K562 (cell line): Measurements from ENCODE around the gene IGF1R. TPM values are rescaled to one million over a fixed set of nuclear protein-coding genes. Genes with fewer than 3 reads are reported as not detected.

Experiments used
- ATAC-seq: fragments of 200-7000 bp; cut with Tn5 transposase; 3 replicates; pipeline ENCODE4 v1.9.1; 2020; ENCODE audit warnings: moderate library complexity
- BruUV-seq: library from RNA; stranded (reverse); fragments of 400-500 nt; replicated peaks from 2 replicates; lab custom pipeline; 2021; lab: Mats Ljungman, UMichigan
- CTCF ChIA-PET: fragments of 300-600 bp; formaldehyde crosslinking; extraction: SDS; loops from one replicate; lab custom pipeline; 2021; ENCODE audit warnings: low intra/inter-chr PET ratio; lab: Yijun Ruan, JAX
- POLR2A ChIA-PET: fragments of 300-600, 350-650 bp; sonication (Branson Sonifier 250); formaldehyde crosslinking; extraction: SDS; loops from one replicate; lab custom pipeline; 2021; ENCODE audit warnings: antibody characterized with exemption, inconsistent platforms; lab: Yijun Ruan, JAX
- DNase-seq, 4 experiments: peaks; one replicate each; pipeline versions ENCODE4 v3.0.0 to v3.0.0-alpha.2; 2011 to 2018; ENCODE audit warnings: low spot score in 3 of 4, mixed read lengths in 3 of 4; ENCODE audit errors: extremely low read depth in 1 of 4
- FAIRE-seq: peaks from 2 replicates; lab custom pipeline; 2011; peaks lifted over from hg19 to GRCh38; lab: Jason Lieb, UNC
- H2AFZ ChIP-seq: 2 replicates; pipeline ENCODE4 v1.6.0; 2011; ENCODE audit warnings: low read depth, low read length, control low read depth, inconsistent platforms
- H3K27ac ChIP-seq: fragments of 200-600 bp; 3 replicates; pipeline ENCODE4 v1.8.0; 2011; ENCODE audit warnings: low read depth, mild to moderate bottlenecking, control low read depth, inconsistent platforms, low read length, moderate library complexity, mixed read lengths; ENCODE audit errors: extremely low read depth
- H3K27me3 ChIP-seq, 2 experiments: fragments of 300-600 bp in 1 of 2; 2 replicates in 1 of 2; 3 replicates in 1 of 2; pipeline versions ENCODE4 v1.6.0 to v1.8.0; 2011; ENCODE audit warnings: inconsistent platforms in 2 of 2, low read length in 2 of 2, mild to moderate bottlenecking in 1 of 2, mixed read lengths in 1 of 2, moderate library complexity in 1 of 2; ENCODE audit not compliant: control insufficient read depth in 2 of 2, insufficient read depth in 2 of 2
- H3K36me3 ChIP-seq: fragments of 300-600 bp; 3 replicates; pipeline ENCODE4 v1.8.0; 2011; ENCODE audit warnings: mild to moderate bottlenecking, low read length, inconsistent platforms; ENCODE audit not compliant: control insufficient read depth, insufficient read depth
- H3K4me1 ChIP-seq, 2 experiments: fragments of 200-600 bp in 1 of 2; replicated peaks in 1 of 2; 2 replicates in 1 of 2; 3 replicates in 1 of 2; pipeline versions ENCODE4 v1.5.1 to v1.8.0; 2011; ENCODE audit warnings: inconsistent platforms in 2 of 2, low read length in 2 of 2, mild to moderate bottlenecking in 1 of 2, mixed read lengths in 1 of 2, moderate library complexity in 1 of 2; ENCODE audit not compliant: control insufficient read depth in 2 of 2, insufficient read depth in 2 of 2
- H3K4me2 ChIP-seq: 2 replicates; pipeline ENCODE4 v1.6.1; 2011; ENCODE audit warnings: low read length, control low read depth, inconsistent platforms, mixed read lengths; ENCODE audit not compliant: insufficient read depth
- H3K4me3 ChIP-seq: fragments of 200-600 bp; sonication (generic), shearing (Covaris generic); 2 replicates; pipeline ENCODE4 v1.5.1; 2016; ENCODE audit warnings: control low read depth, inconsistent platforms
- H3K79me2 ChIP-seq: fragments of 200-600 bp; 3 replicates; pipeline ENCODE4 v1.8.0; 2011; ENCODE audit warnings: low read length, inconsistent platforms; ENCODE audit not compliant: control insufficient read depth, insufficient read depth
- H3K9ac ChIP-seq, 2 experiments: 2 replicates each; pipeline versions ENCODE4 v1.6.0 to v1.6.1; 2011; ENCODE audit warnings: low read depth in 2 of 2, low read length in 2 of 2, control low read depth in 1 of 2, inconsistent platforms in 1 of 2, mild to moderate bottlenecking in 1 of 2, mixed read lengths in 1 of 2; ENCODE audit not compliant: insufficient read depth in 1 of 2
- H3K9me1 ChIP-seq: one replicate; pipeline ENCODE4 v1.6.0; 2011; ENCODE audit warnings: inconsistent platforms, mild to moderate bottlenecking, low read length, moderate library complexity; ENCODE audit not compliant: control insufficient read depth, insufficient read depth
- H3K9me3 ChIP-seq: replicated peaks from 2 replicates; pipeline ENCODE4 v1.5.1; 2011; ENCODE audit warnings: low read depth, low read length, inconsistent platforms; ENCODE audit not compliant: control insufficient read depth, insufficient read depth
- H4K20me1 ChIP-seq: replicated peaks from 2 replicates; pipeline ENCODE4 v1.6.1; 2011; ENCODE audit warnings: low read length, inconsistent platforms, mixed read lengths; ENCODE audit not compliant: control insufficient read depth, insufficient read depth
- ERF ChIP-seq: fragments of 450-650 bp; formaldehyde crosslinking; IDR thresholded peaks from 2 replicates; pipeline ENCODE4 v1.4.0; 2020; ENCODE audit warnings: mild to moderate bottlenecking, mixed read lengths
- FOXK1 ChIP-seq: sonication (generic); formaldehyde crosslinking; IDR thresholded peaks from 2 replicates; pipeline ENCODE4 v1.8.0; 2022; ENCODE audit warnings: missing genetic modification reagents, mild to moderate bottlenecking, borderline replicate concordance
- GATAD2A ChIP-seq: fragments of 450-650 bp; IDR thresholded peaks from 2 replicates; pipeline ENCODE4 v1.6.1; 2017
- KLF1 ChIP-seq: fragments of 450-650 bp; IDR thresholded peaks from 2 replicates; pipeline ENCODE4 v1.6.1; 2016; ENCODE audit warnings: missing genetic modification characterization, missing compliant biosample characterization
- MBD2 ChIP-seq: sonication (generic); IDR thresholded peaks from 2 replicates; pipeline ENCODE4 v1.6.1; 2016; ENCODE audit warnings: low read depth, borderline replicate concordance
- PML ChIP-seq: IDR thresholded peaks from 2 replicates; pipeline ENCODE4 v1.6.1; 2012; ENCODE audit warnings: low read length, inconsistent platforms
- POLR2AphosphoS5 ChIP-seq: IDR thresholded peaks from 2 replicates; pipeline ENCODE4 v1.6.1; 2011; ENCODE audit warnings: mild to moderate bottlenecking, low read depth, low read length, moderate library complexity; ENCODE audit not compliant: control insufficient read depth, insufficient read depth
- SIN3A ChIP-seq, 2 experiments: fragments of 150-350 bp in 1 of 2; IDR thresholded peaks; 2 replicates each; pipeline ENCODE4 v1.6.1; 2011 to 2016; ENCODE audit warnings: borderline replicate concordance in 2 of 2, low read depth in 2 of 2, low read length in 2 of 2, mild to moderate bottlenecking in 2 of 2, moderate library complexity in 2 of 2; ENCODE audit not compliant: control insufficient read depth in 1 of 2
- TCF7L2 ChIP-seq: fragments of 150-350 bp; IDR thresholded peaks from 2 replicates; pipeline ENCODE4 v1.6.1; 2016; ENCODE audit warnings: low read depth, mild to moderate bottlenecking, low read length, moderate library complexity
- ZNF354B ChIP-seq: fragments of 250-450 bp; sonication (Bioruptor Pico); IDR thresholded peaks from 2 replicates; pipeline ENCODE4 v1.4.0; 2020
- ZNF589 ChIP-seq: fragments of 200-800 bp; sonication (Bioruptor generic); IDR thresholded peaks from 2 replicates; pipeline ENCODE4 v1.6.1; 2016; ENCODE audit warnings: low read depth, missing genetic modification characterization, missing compliant biosample characterization
- WGBS: fragments of 100-300 bp; shearing (Covaris generic); methylation state at CpG from one replicate; pipeline ENCODE4 v1.1.6; 2016; ENCODE audit warnings: low coverage, mixed read lengths; ENCODE audit not compliant: insufficient coverage; ENCODE audit errors: missing lambda C conversion rate; 5-methylcytosine and 5-hydroxymethylcytosine counted together
- in situ Hi-C: fragments of 300-500 bp; cut with MboI; formaldehyde crosslinking; loops from 4 replicates; pipeline ENCODE4 v1.15.0; 2018; ENCODE audit warnings: inconsistent platforms, mixed read lengths
- intact Hi-C: fragments of 100-400 bp; cut with micrococcal nuclease; formaldehyde crosslinking; loops from 2 replicates; pipeline ENCODE4 v1.14.2; 2022
- polyA plus RNA-seq, 8 experiments: library from polyadenylated mRNA; depleted of rRNA in 4 of 8; stranded (reverse) in 5 of 8; unstranded in 3 of 8; fragments of >200 nt; fragmentation: Nextera tagmentation in 2 of 8; fragmentation: Illumina TruSeq in 1 of 8; extraction: Ambion mirVana in 2 of 8; extraction: Trizol in 1 of 8; gene quantifications; 2 replicates each; pipeline versions ENCODE4 v1.2.1 to v1.2.3, GENCODE V29; 2011 to 2014; ENCODE audit warnings: inconsistent platforms in 1 of 8, missing spikeins in 1 of 8
- total RNA-seq, 7 experiments: library from RNA; depleted of rRNA in 6 of 7; stranded (reverse); fragments of >200 nt in 6 of 7; fragmentation: Illumina TruSeq in 2 of 7; extraction: Trizol in 2 of 7; gene quantifications; 2 replicates each; pipeline versions ENCODE4 v1.2.1 to v1.2.3, GENCODE V29; 2011 to 2021; ENCODE audit warnings: low replicate concordance in 1 of 7
- TF ChIP-seq, protein P1 (sequence below): sonication (generic); formaldehyde crosslinking; IDR thresholded peaks from 2 replicates; pipeline ENCODE4 v1.9.0; 2022; ENCODE audit warnings: mild to moderate bottlenecking, missing genetic modification reagents
- TF ChIP-seq, protein P2 (sequence below): fragments of 450-650 bp; IDR thresholded peaks from 2 replicates; pipeline ENCODE4 v1.6.1; 2017; ENCODE audit warnings: antibody characterized with exemption, mild to moderate bottlenecking
- TF ChIP-seq, protein P3 (sequence below), 3 experiments: fragments of 200-800 bp in 1 of 3; fragments of 250-450 bp in 1 of 3; fragments of 450-650 bp in 1 of 3; sonication (Bioruptor Pico) in 1 of 3; sonication (Bioruptor generic) in 1 of 3; formaldehyde crosslinking in 1 of 3; IDR thresholded peaks; 2 replicates each; pipeline versions ENCODE4 v1.6.1 to v1.8.0; 2016 to 2022; ENCODE audit warnings: mild to moderate bottlenecking in 2 of 3, missing genetic modification characterization in 2 of 3, missing compliant biosample characterization in 1 of 3, moderate library complexity in 1 of 3

Gene IGF1R
- total and polyA plus RNA-seq, 9 of the 15 experiments (the other 6 are each of a cell fraction or from before 2014, with no cell fraction given), result 0.35 to 8.0 (median 1.6) TPM

GRCh38 chr15:98806275-98806895, 158.0 kb downstream of the IGF1R start:
- intact Hi-C loops, result no loop called here
- no peaks in the 10 kb centered on the region for H3K9me1 ChIP-seq
- no peak overlapping the region for H3K4me2 ChIP-seq
- H3K27ac ChIP-seq, result no peak overlapping the region
- no peak for FAIRE-seq
- H3K9ac ChIP-seq, result no peak overlapping the region
- no TSS peak for BruUV-seq
- no peak for ATAC-seq
- 4% methylated on average over 9 of the region's 9 CpGs for WGBS
- CTCF ChIA-PET, result no interaction called here
- no peaks in the 10 kb centered on the region for H3K4me1 ChIP-seq
- no peaks in the 10 kb centered on the region for H3K9me3 ChIP-seq
- POLR2A ChIA-PET, result no interaction called here
- no peaks in the 10 kb centered on the region for H3K79me2 ChIP-seq
- no peaks in the 10 kb centered on the region for H3K36me3 ChIP-seq
- in situ Hi-C loops, result no loop called here
- no peak for DNase-seq
- H4K20me1 ChIP-seq, result peaks cover 19% of the 10 kb centered on the region
- no peak overlapping the region for H3K4me3 ChIP-seq
- H3K27me3 ChIP-seq, result peaks cover 7 to 15% of the 10 kb centered on the region in 2 experiments; a peak in 3 of 5 replicates
- H2AFZ ChIP-seq, result no peak overlapping the region
- TF ChIP-seq ZNF354B (no peak), ZNF589 (no peak), SIN3A (IDR thresholded peaks at IDR 0.05; ENCODE audit: borderline replicate concordance in 2 of 2, control insufficient read depth in 1 of 2, low read depth in 2 of 2, low read length in 2 of 2) (no peak), ERF (no peak), KLF1 (tag) (no peak), FOXK1 (CRISPR knock-in tag) (no peak), GATAD2A (no peak), POLR2AphosphoS5 (no peak), MBD2 (no peak), PML (no peak), TCF7L2 (no peak)
- TF ChIP-seq, protein P1, sequence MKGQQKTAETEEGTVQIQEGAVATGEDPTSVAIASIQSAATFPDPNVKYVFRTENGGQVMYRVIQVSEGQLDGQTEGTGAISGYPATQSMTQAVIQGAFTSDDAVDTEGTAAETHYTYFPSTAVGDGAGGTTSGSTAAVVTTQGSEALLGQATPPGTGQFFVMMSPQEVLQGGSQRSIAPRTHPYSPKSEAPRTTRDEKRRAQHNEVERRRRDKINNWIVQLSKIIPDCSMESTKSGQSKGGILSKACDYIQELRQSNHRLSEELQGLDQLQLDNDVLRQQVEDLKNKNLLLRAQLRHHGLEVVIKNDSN (CRISPR knock-in tag), result no peak
- TF ChIP-seq, protein P2, sequence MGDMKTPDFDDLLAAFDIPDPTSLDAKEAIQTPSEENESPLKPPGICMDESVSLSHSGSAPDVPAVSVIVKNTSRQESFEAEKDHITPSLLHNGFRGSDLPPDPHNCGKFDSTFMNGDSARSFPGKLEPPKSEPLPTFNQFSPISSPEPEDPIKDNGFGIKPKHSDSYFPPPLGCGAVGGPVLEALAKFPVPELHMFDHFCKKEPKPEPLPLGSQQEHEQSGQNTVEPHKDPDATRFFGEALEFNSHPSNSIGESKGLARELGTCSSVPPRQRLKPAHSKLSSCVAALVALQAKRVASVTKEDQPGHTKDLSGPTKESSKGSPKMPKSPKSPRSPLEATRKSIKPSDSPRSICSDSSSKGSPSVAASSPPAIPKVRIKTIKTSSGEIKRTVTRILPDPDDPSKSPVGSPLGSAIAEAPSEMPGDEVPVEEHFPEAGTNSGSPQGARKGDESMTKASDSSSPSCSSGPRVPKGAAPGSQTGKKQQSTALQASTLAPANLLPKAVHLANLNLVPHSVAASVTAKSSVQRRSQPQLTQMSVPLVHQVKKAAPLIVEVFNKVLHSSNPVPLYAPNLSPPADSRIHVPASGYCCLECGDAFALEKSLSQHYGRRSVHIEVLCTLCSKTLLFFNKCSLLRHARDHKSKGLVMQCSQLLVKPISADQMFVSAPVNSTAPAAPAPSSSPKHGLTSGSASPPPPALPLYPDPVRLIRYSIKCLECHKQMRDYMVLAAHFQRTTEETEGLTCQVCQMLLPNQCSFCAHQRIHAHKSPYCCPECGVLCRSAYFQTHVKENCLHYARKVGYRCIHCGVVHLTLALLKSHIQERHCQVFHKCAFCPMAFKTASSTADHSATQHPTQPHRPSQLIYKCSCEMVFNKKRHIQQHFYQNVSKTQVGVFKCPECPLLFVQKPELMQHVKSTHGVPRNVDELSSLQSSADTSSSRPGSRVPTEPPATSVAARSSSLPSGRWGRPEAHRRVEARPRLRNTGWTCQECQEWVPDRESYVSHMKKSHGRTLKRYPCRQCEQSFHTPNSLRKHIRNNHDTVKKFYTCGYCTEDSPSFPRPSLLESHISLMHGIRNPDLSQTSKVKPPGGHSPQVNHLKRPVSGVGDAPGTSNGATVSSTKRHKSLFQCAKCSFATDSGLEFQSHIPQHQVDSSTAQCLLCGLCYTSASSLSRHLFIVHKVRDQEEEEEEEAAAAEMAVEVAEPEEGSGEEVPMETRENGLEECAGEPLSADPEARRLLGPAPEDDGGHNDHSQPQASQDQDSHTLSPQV, result no peak
- TF ChIP-seq, protein P3, sequence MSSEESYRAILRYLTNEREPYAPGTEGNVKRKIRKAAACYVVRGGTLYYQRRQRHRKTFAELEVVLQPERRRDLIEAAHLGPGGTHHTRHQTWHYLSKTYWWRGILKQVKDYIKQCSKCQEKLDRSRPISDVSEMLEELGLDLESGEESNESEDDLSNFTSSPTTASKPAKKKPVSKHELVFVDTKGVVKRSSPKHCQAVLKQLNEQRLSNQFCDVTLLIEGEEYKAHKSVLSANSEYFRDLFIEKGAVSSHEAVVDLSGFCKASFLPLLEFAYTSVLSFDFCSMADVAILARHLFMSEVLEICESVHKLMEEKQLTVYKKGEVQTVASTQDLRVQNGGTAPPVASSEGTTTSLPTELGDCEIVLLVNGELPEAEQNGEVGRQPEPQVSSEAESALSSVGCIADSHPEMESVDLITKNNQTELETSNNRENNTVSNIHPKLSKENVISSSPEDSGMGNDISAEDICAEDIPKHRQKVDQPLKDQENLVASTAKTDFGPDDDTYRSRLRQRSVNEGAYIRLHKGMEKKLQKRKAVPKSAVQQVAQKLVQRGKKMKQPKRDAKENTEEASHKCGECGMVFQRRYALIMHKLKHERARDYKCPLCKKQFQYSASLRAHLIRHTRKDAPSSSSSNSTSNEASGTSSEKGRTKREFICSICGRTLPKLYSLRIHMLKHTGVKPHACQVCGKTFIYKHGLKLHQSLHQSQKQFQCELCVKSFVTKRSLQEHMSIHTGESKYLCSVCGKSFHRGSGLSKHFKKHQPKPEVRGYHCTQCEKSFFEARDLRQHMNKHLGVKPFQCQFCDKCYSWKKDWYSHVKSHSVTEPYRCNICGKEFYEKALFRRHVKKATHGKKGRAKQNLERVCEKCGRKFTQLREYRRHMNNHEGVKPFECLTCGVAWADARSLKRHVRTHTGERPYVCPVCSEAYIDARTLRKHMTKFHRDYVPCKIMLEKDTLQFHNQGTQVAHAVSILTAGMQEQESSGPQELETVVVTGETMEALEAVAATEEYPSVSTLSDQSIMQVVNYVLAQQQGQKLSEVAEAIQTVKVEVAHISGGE (CRISPR knock-in tag; IDR thresholded peaks at IDR 0.05), result no peak
